Measurements from ENCODE around the gene LPCAT3.

GRCh38 chr12:7004840-7005239 lies 13.4 kb downstream of the LPCAT3 start:
- TF ChIP-seq GATA3 (IDR thresholded peaks at IDR 0.05; ENCODE audit: low read depth, low read length) (no peak), GATA2 (IDR thresholded peaks at IDR 0.05; ENCODE audit: low read depth, low read length) (no peak)
